CD4-positive, alpha-beta memory T cell (primary cell): ENCODE results near the gene GGN. TPM values are rescaled to one million over a fixed set of nuclear protein-coding genes. Genes with fewer than 3 reads are reported as not detected.

Experiments
- CTCF ChIA-PET: fragments of 350-600 bp; sonication (Branson Sonifier 250); formaldehyde crosslinking; loops from one replicate; lab custom pipeline; 2021; ENCODE audit warnings: inconsistent platforms; ENCODE audit not compliant: partially characterized antibody; lab: Charles Lee
- POLR2A ChIA-PET: fragments of 350-600 bp; sonication (Branson Sonifier 250); formaldehyde crosslinking; loops from one replicate; lab custom pipeline; 2021; ENCODE audit not compliant: partially characterized antibody; lab: Charles Lee
- DNase-seq, 5 donors: peaks; one replicate each; pipeline versions ENCODE4 v3.0.0 to v3.0.0-alpha.2; 2020 to 2022; ENCODE audit warnings: mixed read lengths in 1 of 5
- H3K27ac ChIP-seq: one replicate; pipeline ENCODE4 v1.7.0; 2013; ENCODE audit warnings: low read depth, low read length
- H3K27me3 ChIP-seq: 2 replicates; pipeline ENCODE4 v1.7.0; 2013; ENCODE audit warnings: mild to moderate bottlenecking, low read length, moderate library complexity; ENCODE audit not compliant: insufficient read depth
- H3K36me3 ChIP-seq: 2 replicates; pipeline ENCODE4 v1.7.0; 2013; ENCODE audit warnings: mild to moderate bottlenecking, low read length, moderate library complexity; ENCODE audit not compliant: insufficient read depth
- H3K4me1 ChIP-seq: 2 replicates; pipeline ENCODE4 v1.7.0; 2013; ENCODE audit warnings: mild to moderate bottlenecking, low read length, moderate library complexity; ENCODE audit not compliant: insufficient read depth
- H3K4me3 ChIP-seq, 2 donors: one replicate each; pipeline ENCODE4 v1.7.0; 2013; ENCODE audit warnings: low read length in 2 of 2, mild to moderate bottlenecking in 1 of 2
- H3K9me3 ChIP-seq, 2 donors: one replicate each; pipeline ENCODE4 v1.7.0; 2013; ENCODE audit warnings: low read length in 2 of 2, control low read depth in 1 of 2; ENCODE audit not compliant: control insufficient read depth in 1 of 2
- H3K27ac Mint-ChIP-seq, 7 donors: one replicate each; pipeline ENCODE4 v1.8.0; 2020 to 2021; ENCODE audit warnings: mixed read lengths in 7 of 7, mild to moderate bottlenecking in 6 of 7, inconsistent platforms in 3 of 7, moderate library complexity in 3 of 7
- H3K27me3 Mint-ChIP-seq, 2 donors: one replicate each; pipeline ENCODE4 v1.8.0; 2020 to 2021; ENCODE audit warnings: mixed read lengths in 2 of 2
- H3K36me3 Mint-ChIP-seq, 2 donors: one replicate each; pipeline ENCODE4 v1.8.0; 2020 to 2021; ENCODE audit warnings: mixed read lengths in 2 of 2, inconsistent platforms in 1 of 2, mild to moderate bottlenecking in 1 of 2
- H3K4me1 Mint-ChIP-seq, 4 donors: one replicate each; pipeline ENCODE4 v1.8.0; 2020 to 2021; ENCODE audit warnings: mixed read lengths in 4 of 4, mild to moderate bottlenecking in 1 of 4
- H3K4me3 Mint-ChIP-seq, 8 donors: one replicate each; pipeline ENCODE4 v1.8.0; 2020 to 2021; ENCODE audit warnings: mixed read lengths in 8 of 8, mild to moderate bottlenecking in 7 of 8, moderate library complexity in 6 of 8, inconsistent platforms in 3 of 8
- H3K9me3 Mint-ChIP-seq, 8 donors: one replicate each; pipeline ENCODE4 v1.8.0; 2020 to 2021; ENCODE audit warnings: mixed read lengths in 8 of 8, mild to moderate bottlenecking in 5 of 8, inconsistent platforms in 3 of 8, moderate library complexity in 1 of 8
- intact Hi-C: fragments of 100-400 bp; cut with micrococcal nuclease; formaldehyde crosslinking; loops from one replicate; pipeline ENCODE4 v1.15.1; 2023
- polyA plus RNA-seq, 2 donors: library from polyadenylated mRNA; unstranded; fragments of 300-500 nt; fragmentation: Illumina TruSeq; gene quantifications; one replicate each; pipeline ENCODE4 v1.2.3, GENCODE V29; 2021
- total RNA-seq, 2 experiments: library from RNA; stranded (reverse); gene quantifications; one replicate each; pipeline ENCODE4 v1.2.3, GENCODE V29; 2021

GGN gene
- total and polyA plus RNA-seq, 4 experiments from 2014 or later = 0.15 TPM; not detected in 3

DNA sequence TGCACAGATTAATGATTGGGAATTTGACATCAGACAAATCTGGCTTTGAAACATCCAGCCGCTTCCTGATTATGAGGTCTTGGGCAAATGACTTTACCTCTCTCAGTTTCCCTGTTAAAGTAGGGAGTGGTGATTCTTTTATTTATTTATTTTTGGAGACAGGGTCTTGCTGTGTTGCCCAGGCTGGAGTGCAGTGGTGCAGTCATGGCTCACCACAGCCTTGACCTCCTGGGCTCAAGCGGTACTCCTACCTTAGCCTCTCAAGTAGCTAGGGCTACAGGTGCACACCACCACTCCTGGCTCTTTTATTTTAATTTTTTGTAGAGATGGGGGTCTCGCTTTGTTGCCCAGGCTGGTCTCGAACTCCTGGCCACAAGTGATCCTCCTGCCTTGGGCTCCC is 10.8 kb downstream of the GGN start:
- POLR2A ChIA-PET = interaction anchor here (1.6 to 5.7 kb wide), 2 partner anchors 12 to 18 kb away, joined by 3 to 78 read pairs; partner anchors contain the start of genes GGN and SPRED3
- H3K4me3 ChIP-seq = no peak overlapping the region
- Mint-ChIP-seq H3K36me3 (peaks cover 40 to 43% of the 10 kb centered on the region in 2 donors), H3K9me3 (no peaks in the 10 kb centered on the region), H3K27me3 (peaks cover 0 to 2% of the 10 kb centered on the region in 2 donors), H3K4me1 (peaks cover 19 to 35% (median 24%) of the 10 kb centered on the region in 4 donors), H3K27ac (peak overlapping the region in 1 of 7 donors; percentile 54), H3K4me3 (peak overlapping the region in 4 of 8 donors; percentile 70 to 98 (median 80))
- CTCF ChIA-PET = interaction anchor here (1.2 to 3.4 kb wide), 3 partner anchors 11 to 133 kb away, joined by 4 to 10 read pairs (median 9); partner anchors contain the start of genes FAM98C, GGN and SPRED3
- peaks cover 30% of the 10 kb centered on the region for H3K4me1 ChIP-seq
- no peaks in the 10 kb centered on the region for H3K27me3 ChIP-seq
- H3K36me3 ChIP-seq = peaks cover 38% of the 10 kb centered on the region
- no peak for DNase-seq
- no peaks in the 10 kb centered on the region for H3K9me3 ChIP-seq
- intact Hi-C loops = loop anchor here (10.0 kb wide), 2 partner anchors 238 to 472 kb away; partner anchors contain the start of genes EIF3K, MAP4K1, SIPA1L3 and WDR87
- H3K27ac ChIP-seq = no peak overlapping the region

DNA sequence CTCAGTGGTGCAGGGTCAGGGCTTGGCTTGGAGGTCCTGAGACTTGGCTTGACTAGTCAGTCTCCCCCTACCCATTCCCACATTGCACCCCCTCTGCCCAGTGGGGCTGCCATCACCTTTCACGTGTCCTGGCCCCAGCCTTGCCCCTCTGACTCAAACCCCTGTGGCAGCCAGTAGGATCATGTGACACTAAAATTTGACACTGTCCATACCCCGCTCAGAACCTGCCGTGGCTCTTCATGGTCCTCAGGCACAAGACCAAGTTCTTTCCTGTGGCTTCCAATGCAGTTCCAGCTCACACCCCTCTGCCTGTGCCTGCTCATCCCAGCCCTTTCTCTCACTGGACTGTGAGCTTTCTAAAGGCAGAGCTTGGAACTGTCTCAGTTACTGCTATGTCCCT is 11.3 kb downstream of the GGN start:
- Histone ChIP-seq H3K36me3 (peaks cover 34% of the 10 kb centered on the region), H3K27me3 (no peaks in the 10 kb centered on the region), H3K4me3 (no peak overlapping the region), H3K9me3 (no peaks in the 10 kb centered on the region), H3K27ac (no peak overlapping the region), H3K4me1 (peaks cover 30% of the 10 kb centered on the region)
- H3K27ac Mint-ChIP-seq = peak overlapping the region in 3 of 7 donors; percentile 37 to 81 (median 54)
- peaks cover 19 to 35% (median 24%) of the 10 kb centered on the region in 4 donors for H3K4me1 Mint-ChIP-seq
- POLR2A ChIA-PET = interaction anchor here (1.4 to 5.7 kb wide), 3 partner anchors 9 to 19 kb away, joined by 7 to 78 read pairs (median 14); partner anchors contain the start of genes GGN and SPRED3
- H3K9me3 Mint-ChIP-seq = no peaks in the 10 kb centered on the region
- H3K27me3 Mint-ChIP-seq = peaks cover 0 to 2% of the 10 kb centered on the region in 2 donors
- CTCF ChIA-PET = interaction anchor here (1.3 to 3.4 kb wide), 3 partner anchors 11 to 554 kb away, joined by 4 to 31 read pairs (median 9); partner anchors contain the start of genes FAM98C, GGN, MRPS12 and SARS2
- H3K36me3 Mint-ChIP-seq = peaks cover 35 to 39% of the 10 kb centered on the region in 2 donors
- H3K4me3 Mint-ChIP-seq = peak overlapping the region; percentile 70 to 99 (median 80)
- peak in 1 of 5 donors; percentile 32 for DNase-seq
- intact Hi-C loops = loop anchor here (10.0 kb wide), 2 partner anchors 238 to 472 kb away; partner anchors contain the start of genes EIF3K, MAP4K1, SIPA1L3 and WDR87

DNA sequence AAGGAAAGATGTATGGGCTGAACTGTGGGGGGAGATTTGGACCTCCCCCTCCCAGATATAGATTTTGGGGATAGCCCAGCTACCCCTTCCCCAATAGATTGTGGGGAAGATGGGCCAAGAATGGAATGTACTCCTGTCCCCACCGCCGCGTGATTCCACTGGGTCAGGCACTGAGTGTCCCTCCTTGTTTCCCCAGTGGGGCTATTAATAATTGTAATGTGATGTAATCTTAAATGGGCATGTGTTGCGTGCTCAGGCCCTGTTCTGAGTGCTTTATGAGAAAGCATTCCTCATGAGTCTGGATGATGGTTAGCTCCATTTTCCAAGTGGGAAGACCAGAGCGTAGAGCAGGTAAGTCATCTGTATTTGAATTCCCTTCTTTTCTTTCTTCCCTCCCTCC is 12.1 kb downstream of the GGN start:
- DNase-seq = peak in 1 of 5 donors; percentile 34
- Mint-ChIP-seq H3K36me3 (peaks cover 26 to 30% of the 10 kb centered on the region in 2 donors), H3K27me3 (peaks cover 0 to 2% of the 10 kb centered on the region in 2 donors), H3K27ac (peak overlapping the region in 5 of 7 donors; percentile 90 to 99 (median 99)), H3K4me3 (peak overlapping the region; percentile 96 to 99 (median 98)), H3K4me1 (peaks cover 19 to 35% (median 24%) of the 10 kb centered on the region in 4 donors), H3K9me3 (no peaks in the 10 kb centered on the region)
- Histone ChIP-seq H3K36me3 (peaks cover 25% of the 10 kb centered on the region), H3K9me3 (no peaks in the 10 kb centered on the region), H3K27ac (peak overlapping the region; percentile 94), H3K4me1 (peaks cover 30% of the 10 kb centered on the region), H3K4me3 (peak overlapping the region; percentile 71 to 97), H3K27me3 (no peaks in the 10 kb centered on the region)
- CTCF ChIA-PET = interaction anchor here (1.3 to 3.4 kb wide), 3 partner anchors 12 to 555 kb away, joined by 4 to 31 read pairs (median 9); partner anchors contain the start of genes FAM98C, GGN, MRPS12 and SARS2
- POLR2A ChIA-PET = interaction anchor here (1.4 to 5.7 kb wide), 5 partner anchors 9 to 40 kb away, joined by 7 to 90 read pairs (median 77); partner anchors contain the start of genes CATSPERG, FAM98C, GGN and SPRED3
- intact Hi-C loops = loop anchor here (10.0 kb wide), 2 partner anchors 239 to 471 kb away; partner anchors contain the start of genes EIF3K, MAP4K1, SIPA1L3 and WDR87

DNA sequence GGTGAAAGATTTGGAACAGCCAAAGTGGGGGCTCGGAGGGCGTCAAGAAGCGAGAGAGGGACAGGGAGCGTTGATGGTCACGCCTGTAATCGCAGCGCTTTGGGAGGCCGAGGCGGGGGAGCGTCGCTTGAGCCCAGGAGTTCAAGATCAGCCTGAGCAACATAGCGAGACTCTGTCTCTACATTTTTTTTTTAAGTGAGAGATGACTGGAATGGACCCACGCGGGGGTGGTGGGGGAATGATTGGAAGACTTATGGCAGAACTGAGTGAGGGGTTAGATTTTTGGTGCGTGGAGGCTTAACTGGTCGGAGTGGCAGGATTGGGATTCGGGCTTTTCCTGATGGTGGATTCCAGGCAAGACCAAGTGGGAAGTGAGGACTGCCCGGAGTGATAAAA is 12.7 kb downstream of the GGN start:
- peaks cover 30% of the 10 kb centered on the region for H3K4me1 ChIP-seq
- ChIA-PET CTCF (interaction anchor here (1.4 to 3.4 kb wide), 6 partner anchors 13 to 555 kb away, joined by 4 to 31 read pairs (median 10); partner anchors contain the start of genes FAM98C, GGN, MRPS12 and SARS2), POLR2A (interaction anchor here (1.2 to 5.7 kb wide), 13 partner anchors 10 to 1016 kb away, joined by 3 to 90 read pairs (median 12); partner anchors contain the start of genes CATSPERG, FAM98C, GGN and MED29)
- peaks cover 21% of the 10 kb centered on the region for H3K36me3 ChIP-seq
- Mint-ChIP-seq H3K9me3 (no peaks in the 10 kb centered on the region), H3K27me3 (peaks cover 2% of the 10 kb centered on the region in 2 donors), H3K36me3 (peaks cover 20 to 27% of the 10 kb centered on the region in 2 donors), H3K27ac (peak overlapping the region; percentile 90 to 99 (median 98)), H3K4me3 (peak overlapping the region; percentile 96 to 99 (median 98)), H3K4me1 (peaks cover 19 to 35% (median 24%) of the 10 kb centered on the region in 4 donors)
- H3K4me3 ChIP-seq = peak overlapping the region; percentile 71 to 97
- intact Hi-C loops = loop anchor here (10.0 kb wide), 2 partner anchors 240 to 470 kb away; partner anchors contain the start of genes EIF3K, MAP4K1, SIPA1L3 and WDR87
- DNase-seq = no peak
- H3K27me3 ChIP-seq = no peaks in the 10 kb centered on the region
- H3K9me3 ChIP-seq = no peaks in the 10 kb centered on the region
- peak overlapping the region; percentile 94 for H3K27ac ChIP-seq

DNA sequence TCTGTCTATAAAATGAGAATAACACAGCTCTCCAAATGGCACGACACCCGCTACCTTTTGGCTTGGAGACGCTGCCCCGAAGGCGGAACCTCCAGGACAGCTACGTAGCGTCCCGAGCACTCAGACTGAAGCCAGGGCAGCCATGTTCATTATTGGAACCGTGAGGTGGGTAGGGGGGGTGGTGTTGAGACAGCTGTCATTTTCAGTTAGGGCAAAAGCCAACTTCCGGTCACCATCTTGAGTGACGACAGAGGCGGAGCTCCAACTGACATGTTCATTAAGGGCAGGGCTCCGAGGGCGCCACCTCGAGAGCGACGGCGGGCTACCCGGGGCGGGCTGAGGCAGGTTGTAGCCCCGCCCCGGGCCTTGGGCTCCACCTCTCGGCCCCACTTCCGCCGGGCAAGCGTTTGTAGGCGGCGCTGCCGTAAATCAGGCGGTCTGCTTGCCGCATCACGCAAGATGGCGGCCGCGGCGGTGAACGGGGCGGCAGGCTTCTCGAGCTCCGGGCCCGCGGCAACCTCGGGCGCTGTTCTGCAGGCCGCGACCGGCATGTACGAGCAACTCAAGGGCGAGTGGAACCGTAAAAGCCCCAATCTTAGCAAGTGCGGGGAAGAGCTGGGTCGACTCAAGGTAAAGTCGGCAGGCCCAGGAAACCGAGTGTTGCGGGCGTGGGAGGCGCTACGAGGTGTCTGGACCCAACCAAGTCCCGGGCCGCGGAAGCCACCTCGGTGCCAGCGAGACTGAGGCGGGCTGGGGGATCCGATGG is 13.3 kb downstream of the GGN start, which contains the start of gene PSMD8:
TSS of gene PSMD8 (plus strand) at position 240 of the 766 bp plus-strand sequence. CDS start at position 271, 31 bp downstream.
- H3K27me3 ChIP-seq = no peaks in the 10 kb centered on the region
- Mint-ChIP-seq H3K9me3 (no peaks in the 10 kb centered on the region), H3K27me3 (peaks cover 2% of the 10 kb centered on the region in 2 donors), H3K4me1 (peaks cover 18 to 33% (median 24%) of the 10 kb centered on the region in 4 donors), H3K4me3 (peak within 1 kb of the TSS; percentile 96 to 99 (median 98)), H3K36me3 (peaks cover 17 to 24% of the 10 kb centered on the region in 2 donors), H3K27ac (peak within 1 kb of the TSS; percentile 90 to 99 (median 98))
- peak within 1 kb of the TSS; percentile 94 for H3K27ac ChIP-seq
- POLR2A ChIA-PET = interaction anchor here (0.8 to 5.7 kb wide), 23 partner anchors 10 to 1061 kb away, joined by 3 to 90 read pairs (median 6); partner anchors contain the start of genes ACTN4, CATSPERG, EIF3K and FAM98C
- peak within 1 kb of the TSS; percentile 71 to 97 for H3K4me3 ChIP-seq
- H3K9me3 ChIP-seq = no peaks in the 10 kb centered on the region
- DNase-seq = peak; percentile 98 to 99 (median 99)
- peaks cover 18% of the 10 kb centered on the region for H3K36me3 ChIP-seq
- intact Hi-C loops = loop anchor here (1.0 to 10.0 kb wide), 8 partner anchors 12 to 525 kb away; partner anchors contain the start of genes EIF3K, GGN, MAP4K1 and NFKBIB
- CTCF ChIA-PET = interaction anchor here (0.9 to 3.1 kb wide), 19 partner anchors 12 to 556 kb away, joined by 3 to 31 read pairs (median 5); partner anchors contain the start of genes CATSPERG, FAM98C, GGN and MRPS12
- peaks cover 30% of the 10 kb centered on the region for H3K4me1 ChIP-seq

DNA sequence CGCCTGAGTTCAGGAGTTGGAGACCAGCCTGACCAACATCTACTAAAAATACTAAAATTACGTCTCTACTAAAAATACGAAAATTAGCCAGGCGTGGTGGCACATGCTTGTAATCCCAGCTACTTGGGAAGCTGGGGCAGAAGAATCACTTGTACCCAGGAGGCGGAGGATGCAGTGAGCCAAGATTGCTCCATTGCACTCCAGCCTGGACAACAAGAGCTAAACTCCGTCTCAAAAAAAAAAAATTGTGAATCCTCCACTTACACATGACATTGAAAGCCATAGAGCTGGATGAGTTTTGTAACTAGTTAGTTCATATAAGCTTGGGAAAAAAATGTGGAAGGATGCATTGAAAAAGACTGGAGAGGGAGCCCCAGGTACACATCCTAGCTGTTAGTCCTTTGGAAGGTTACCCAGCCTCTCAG is 13.9 kb downstream of the GGN start:
- Histone ChIP-seq H3K36me3 (peaks cover 12% of the 10 kb centered on the region), H3K4me1 (peaks cover 30% of the 10 kb centered on the region), H3K4me3 (peak overlapping the region; percentile 64 to 97), H3K9me3 (no peaks in the 10 kb centered on the region), H3K27ac (peak overlapping the region; percentile 94), H3K27me3 (no peaks in the 10 kb centered on the region)
- Mint-ChIP-seq H3K4me3 (peak overlapping the region; percentile 90 to 99 (median 98)), H3K27me3 (peaks cover 2% of the 10 kb centered on the region in 2 donors), H3K27ac (peak overlapping the region; percentile 90 to 99 (median 98)), H3K36me3 (peaks cover 14 to 18% of the 10 kb centered on the region in 2 donors), H3K4me1 (peaks cover 16 to 30% (median 23%) of the 10 kb centered on the region in 4 donors), H3K9me3 (no peaks in the 10 kb centered on the region)
- no peak for DNase-seq
- CTCF ChIA-PET = interaction anchor here (0.9 to 3.1 kb wide), 19 partner anchors 12 to 557 kb away, joined by 3 to 31 read pairs (median 5); partner anchors contain the start of genes CATSPERG, FAM98C, GGN and MRPS12
- POLR2A ChIA-PET = interaction anchor here (0.8 to 5.7 kb wide), 23 partner anchors 11 to 1062 kb away, joined by 3 to 90 read pairs (median 6); partner anchors contain the start of genes ACTN4, CATSPERG, EIF3K and FAM98C
- intact Hi-C loops = loop anchor here (1.0 to 10.0 kb wide), 8 partner anchors 12 to 525 kb away; partner anchors contain the start of genes EIF3K, GGN, MAP4K1 and NFKBIB
